CD4-positive, alpha-beta memory T cell (primary cell): ENCODE data around the gene BTF3. TPM values are rescaled to one million over a fixed set of nuclear protein-coding genes. Genes with fewer than 3 reads are reported as not detected.
"Not testable (repeated sequence)": the region's sequence is repeated elsewhere in the genome, so short reads cannot be mapped to it uniquely, and the experiment has no call there.

Experiments used
- CTCF ChIA-PET: fragments of 350-600 bp; sonication (Branson Sonifier 250); formaldehyde crosslinking; loops from one replicate; lab custom pipeline; 2021; ENCODE audit warnings: inconsistent platforms; ENCODE audit not compliant: partially characterized antibody; lab: Charles Lee
- POLR2A ChIA-PET: fragments of 350-600 bp; sonication (Branson Sonifier 250); formaldehyde crosslinking; loops from one replicate; lab custom pipeline; 2021; ENCODE audit not compliant: partially characterized antibody; lab: Charles Lee
- DNase-seq, 5 donors: peaks; one replicate each; pipeline versions ENCODE4 v3.0.0 to v3.0.0-alpha.2; 2020 to 2022; ENCODE audit warnings: mixed read lengths in 1 of 5
- H3K27ac ChIP-seq: one replicate; pipeline ENCODE4 v1.7.0; 2013; ENCODE audit warnings: low read depth, low read length
- H3K27me3 ChIP-seq: 2 replicates; pipeline ENCODE4 v1.7.0; 2013; ENCODE audit warnings: mild to moderate bottlenecking, low read length, moderate library complexity; ENCODE audit not compliant: insufficient read depth
- H3K36me3 ChIP-seq: 2 replicates; pipeline ENCODE4 v1.7.0; 2013; ENCODE audit warnings: mild to moderate bottlenecking, low read length, moderate library complexity; ENCODE audit not compliant: insufficient read depth
- H3K4me1 ChIP-seq: 2 replicates; pipeline ENCODE4 v1.7.0; 2013; ENCODE audit warnings: mild to moderate bottlenecking, low read length, moderate library complexity; ENCODE audit not compliant: insufficient read depth
- H3K4me3 ChIP-seq, 2 donors: one replicate each; pipeline ENCODE4 v1.7.0; 2013; ENCODE audit warnings: low read length in 2 of 2, mild to moderate bottlenecking in 1 of 2
- H3K9me3 ChIP-seq, 2 donors: one replicate each; pipeline ENCODE4 v1.7.0; 2013; ENCODE audit warnings: low read length in 2 of 2, control low read depth in 1 of 2; ENCODE audit not compliant: control insufficient read depth in 1 of 2
- H3K27ac Mint-ChIP-seq, 7 donors: one replicate each; pipeline ENCODE4 v1.8.0; 2020 to 2021; ENCODE audit warnings: mixed read lengths in 7 of 7, mild to moderate bottlenecking in 6 of 7, inconsistent platforms in 3 of 7, moderate library complexity in 3 of 7
- H3K27me3 Mint-ChIP-seq, 2 donors: one replicate each; pipeline ENCODE4 v1.8.0; 2020 to 2021; ENCODE audit warnings: mixed read lengths in 2 of 2
- H3K36me3 Mint-ChIP-seq, 2 donors: one replicate each; pipeline ENCODE4 v1.8.0; 2020 to 2021; ENCODE audit warnings: mixed read lengths in 2 of 2, inconsistent platforms in 1 of 2, mild to moderate bottlenecking in 1 of 2
- H3K4me1 Mint-ChIP-seq, 4 donors: one replicate each; pipeline ENCODE4 v1.8.0; 2020 to 2021; ENCODE audit warnings: mixed read lengths in 4 of 4, mild to moderate bottlenecking in 1 of 4
- H3K4me3 Mint-ChIP-seq, 8 donors: one replicate each; pipeline ENCODE4 v1.8.0; 2020 to 2021; ENCODE audit warnings: mixed read lengths in 8 of 8, mild to moderate bottlenecking in 7 of 8, moderate library complexity in 6 of 8, inconsistent platforms in 3 of 8
- H3K9me3 Mint-ChIP-seq, 8 donors: one replicate each; pipeline ENCODE4 v1.8.0; 2020 to 2021; ENCODE audit warnings: mixed read lengths in 8 of 8, mild to moderate bottlenecking in 5 of 8, inconsistent platforms in 3 of 8, moderate library complexity in 1 of 8
- intact Hi-C: fragments of 100-400 bp; cut with micrococcal nuclease; formaldehyde crosslinking; loops from one replicate; pipeline ENCODE4 v1.15.1; 2023
- polyA plus RNA-seq, 2 donors: library from polyadenylated mRNA; unstranded; fragments of 300-500 nt; fragmentation: Illumina TruSeq; gene quantifications; one replicate each; pipeline ENCODE4 v1.2.3, GENCODE V29; 2021
- total RNA-seq, 2 experiments: library from RNA; stranded (reverse); gene quantifications; one replicate each; pipeline ENCODE4 v1.2.3, GENCODE V29; 2021

The BTF3 gene
- total and polyA plus RNA-seq, 4 experiments from 2014 or later, result 538 to 779 (median 657) TPM

GRCh38 chr5:73499756-73500155 is 1.5 kb downstream of the BTF3 start:
- intact Hi-C loops, result no loop called here
- Histone ChIP-seq H3K4me1 (peaks cover 38% of the 10 kb centered on the region), H3K27ac (peak overlapping the region; percentile 97), H3K36me3 (peaks cover 25% of the 10 kb centered on the region), H3K4me3 (peak overlapping the region in 1 of 2 donors; percentile 91), H3K27me3 (no peaks in the 10 kb centered on the region), H3K9me3 (no peaks in the 10 kb centered on the region)
- Mint-ChIP-seq H3K27me3 (peaks cover 0 to 2% of the 10 kb centered on the region in 2 donors), H3K9me3 (no peaks in the 10 kb centered on the region), H3K27ac (peak overlapping the region; percentile 99 to 100 (median 99)), H3K4me1 (peaks cover 30 to 49% (median 38%) of the 10 kb centered on the region in 4 donors), H3K4me3 (peak overlapping the region; percentile 95 to 99 (median 98)), H3K36me3 (peaks cover 30 to 54% of the 10 kb centered on the region in 2 donors)
- no peak for DNase-seq
- POLR2A ChIA-PET, result interaction anchor here (1.4 to 4.7 kb wide), 3 partner anchors 7 to 1180 kb away, joined by 5 to 45 read pairs (median 9); partner anchors contain the start of genes ANKRA2, MRPS27, PTCD2 and UTP15
- CTCF ChIA-PET, result interaction anchor here (0.7 to 1.4 kb wide), 6 partner anchors 20 to 544 kb away, joined by 3 to 4 read pairs (median 3); partner anchors contain the start of gene FCHO2

- ChIA-PET CTCF (interaction anchor here (1.8 kb wide), 1 partner anchor 50 kb away, joined by 5 read pairs; no protein-coding TSS in a partner anchor), POLR2A (no interaction called here)
- Mint-ChIP-seq H3K4me3 (peak overlapping the region in 4 of 8 donors; percentile 34 to 58 (median 40)), H3K9me3 (no peaks in the 10 kb centered on the region), H3K27ac (peak overlapping the region; percentile 11 to 99 (median 78)), H3K27me3 (no peaks in the 10 kb centered on the region), H3K4me1 (peaks cover 30 to 49% (median 38%) of the 10 kb centered on the region in 4 donors), H3K36me3 (peaks cover 41 to 67% of the 10 kb centered on the region in 2 donors)
- DNase-seq, result no peak
- Histone ChIP-seq H3K4me3 (no peak overlapping the region), H3K27ac (no peak overlapping the region), H3K9me3 (no peaks in the 10 kb centered on the region), H3K36me3 (peaks cover 40% of the 10 kb centered on the region), H3K27me3 (no peaks in the 10 kb centered on the region), H3K4me1 (peaks cover 38% of the 10 kb centered on the region)
- intact Hi-C loops, result no loop called here
Measured at GRCh38 chr5:73501406-73501805, 3.2 kb downstream of the BTF3 start.

- Mint-ChIP-seq H3K27me3 (no peaks in the 10 kb centered on the region), H3K27ac (peak overlapping the region in 1 of 7 donors; percentile 3), H3K4me3 (no peak overlapping the region), H3K9me3 (no peaks in the 10 kb centered on the region), H3K4me1 (peaks cover 5 to 10% (median 8%) of the 10 kb centered on the region in 4 donors), H3K36me3 (peaks cover 45 to 58% of the 10 kb centered on the region in 2 donors)
- no peak for DNase-seq
- Histone ChIP-seq H3K4me3 (no peak overlapping the region), H3K4me1 (peaks cover 2% of the 10 kb centered on the region), H3K27ac (no peak overlapping the region), H3K27me3 (no peaks in the 10 kb centered on the region), H3K36me3 (peaks cover 45% of the 10 kb centered on the region), H3K9me3 (no peaks in the 10 kb centered on the region)
- intact Hi-C loops, result no loop called here
- ChIA-PET CTCF (interaction anchor here (1.7 kb wide), 1 partner anchor 31 kb away, joined by 4 read pairs; no protein-coding TSS in a partner anchor), POLR2A (interaction anchor here (1.9 kb wide), 1 partner anchor 7 kb away, joined by 9 read pairs; the partner anchor contains the start of gene BTF3)
Measured at GRCh38 chr5:73506459-73506955, 8.3 kb downstream of the BTF3 start.

GRCh38 chr5:73507062-73507461 is 8.8 kb downstream of the BTF3 start:
- Mint-ChIP-seq H3K4me1 (peaks cover 4 to 8% (median 6%) of the 10 kb centered on the region in 4 donors), H3K4me3 (no peak overlapping the region), H3K27ac (no peak overlapping the region), H3K36me3 (peaks cover 42 to 57% of the 10 kb centered on the region in 2 donors), H3K27me3 (no peaks in the 10 kb centered on the region), H3K9me3 (no peaks in the 10 kb centered on the region)
- Histone ChIP-seq H3K4me1 (no peaks in the 10 kb centered on the region), H3K36me3 (peaks cover 45% of the 10 kb centered on the region), H3K9me3 (no peaks in the 10 kb centered on the region), H3K4me3 (no peak overlapping the region), H3K27me3 (no peaks in the 10 kb centered on the region), H3K27ac (no peak overlapping the region)
- ChIA-PET CTCF (interaction anchor here (0.8 to 1.7 kb wide), 2 partner anchors 14 to 30 kb away, joined by 4 to 6 read pairs; no protein-coding TSS in a partner anchor), POLR2A (interaction anchor here (1.9 kb wide), 1 partner anchor 8 kb away, joined by 9 read pairs; the partner anchor contains the start of gene BTF3)
- intact Hi-C loops, result no loop called here
- DNase-seq, result no peak

GRCh38 chr5:73508521-73508920 is 10.3 kb downstream of the BTF3 start:
- DNase-seq, H3K27me3 Mint-ChIP-seq, H3K4me1 ChIP-seq, intact Hi-C loops, POLR2A ChIA-PET, H3K4me3 Mint-ChIP-seq, H3K4me1 Mint-ChIP-seq, H3K27me3 ChIP-seq, H3K9me3 ChIP-seq, H3K9me3 Mint-ChIP-seq, H3K27ac ChIP-seq, H3K4me3 ChIP-seq, H3K27ac Mint-ChIP-seq: not testable (repeated sequence)
- CTCF ChIA-PET, result interaction anchor here (1.3 to 1.7 kb wide), 2 partner anchors 28 to 29 kb away, joined by 4 read pairs; no protein-coding TSS in a partner anchor
- H3K36me3 ChIP-seq, result peaks cover 31% of the 10 kb centered on the region
- H3K36me3 Mint-ChIP-seq, result peaks cover 29 to 42% of the 10 kb centered on the region in 2 donors

GRCh38 chr5:73513996-73514395 is 15.8 kb downstream of the BTF3 start:
- Mint-ChIP-seq H3K9me3 (no peaks in the 10 kb centered on the region), H3K4me3 (no peak overlapping the region), H3K27ac (no peak overlapping the region), H3K27me3 (no peaks in the 10 kb centered on the region), H3K36me3 (peaks cover 0 to 4% of the 10 kb centered on the region in 2 donors), H3K4me1 (no peaks in the 10 kb centered on the region)
- H3K4me1 ChIP-seq, result no peaks in the 10 kb centered on the region
- CTCF ChIA-PET, result no interaction called here
- H3K9me3 ChIP-seq, result no peaks in the 10 kb centered on the region
- intact Hi-C loops, result no loop called here
- DNase-seq, result no peak
- H3K27ac ChIP-seq, result no peak overlapping the region
- no peaks in the 10 kb centered on the region for H3K36me3 ChIP-seq
- no peaks in the 10 kb centered on the region for H3K27me3 ChIP-seq
- no peak overlapping the region for H3K4me3 ChIP-seq
- POLR2A ChIA-PET, result no interaction called here

GRCh38 chr5:73514418-73514817 is 16.2 kb downstream of the BTF3 start:
- H3K4me1 ChIP-seq, result peaks cover 3% of the 10 kb centered on the region
- intact Hi-C loops, result no loop called here
- no peaks in the 10 kb centered on the region for H3K36me3 Mint-ChIP-seq
- no peaks in the 10 kb centered on the region for H3K27me3 Mint-ChIP-seq
- H3K4me3 ChIP-seq, result no peak overlapping the region
- ChIA-PET POLR2A (no interaction called here), CTCF (interaction anchor here (10.3 kb wide), 1 partner anchor 22 kb away, joined by 143 read pairs; no protein-coding TSS in a partner anchor)
- no peaks in the 10 kb centered on the region for H3K9me3 Mint-ChIP-seq
- H3K27ac Mint-ChIP-seq, result no peak overlapping the region
- H3K27me3 ChIP-seq, result no peaks in the 10 kb centered on the region
- no peak overlapping the region for H3K27ac ChIP-seq
- no peak overlapping the region for H3K4me3 Mint-ChIP-seq
- no peaks in the 10 kb centered on the region for H3K9me3 ChIP-seq
- H3K4me1 Mint-ChIP-seq, result peaks cover 0 to 4% (median 2%) of the 10 kb centered on the region in 4 donors
- DNase-seq, result no peak
- H3K36me3 ChIP-seq, result no peaks in the 10 kb centered on the region
